PFSK-1 (cell line): ENCODE data around the gene TRIM45.

Experiments used
- FOXP2 ChIP-seq: optimal IDR thresholded peaks from 2 replicates; pipeline ENCODE3; 2011; ENCODE audit warnings: borderline replicate concordance, control low read depth, inconsistent platforms; ENCODE audit not compliant: insufficient read depth; ENCODE audit errors: extremely low read length, extremely low read depth
- POLR2AphosphoS5 ChIP-seq: IDR thresholded peaks from 2 replicates; pipeline ENCODE4 v1.6.1; 2012; ENCODE audit warnings: low read depth, mild to moderate bottlenecking, control low read depth, low read length, moderate library complexity
- REST ChIP-seq, 2 experiments: IDR thresholded peaks; 2 replicates each; pipeline versions ENCODE4 v1.6.1 to v1.8.0; 2011 to 2012; ENCODE audit warnings: low read depth in 2 of 2, low read length in 2 of 2, control low read depth in 1 of 2, inconsistent platforms in 1 of 2, mild to moderate bottlenecking in 1 of 2, moderate library complexity in 1 of 2; ENCODE audit not compliant: insufficient read depth in 1 of 2
- SIN3A ChIP-seq: IDR thresholded peaks from 2 replicates; pipeline ENCODE4 v1.6.1; 2012; ENCODE audit warnings: mild to moderate bottlenecking, low read length, moderate library complexity, borderline replicate concordance; ENCODE audit not compliant: insufficient read depth
- TAF1 ChIP-seq: IDR thresholded peaks from 2 replicates; pipeline ENCODE4 v1.6.1; 2012; ENCODE audit warnings: low read length, control low read depth, borderline replicate concordance; ENCODE audit not compliant: insufficient read depth

GRCh38 chr1:117117697-117118096 lies 3.9 kb downstream of the TRIM45 start:
- TF ChIP-seq POLR2AphosphoS5 = no peak
- TF ChIP-seq SIN3A = no peak
- TF ChIP-seq TAF1 = no peak
- no peak for TF ChIP-seq REST (IDR thresholded peaks at IDR 0.05; ENCODE audit: insufficient read depth in 1 of 2, low read depth in 2 of 2, low read length in 2 of 2)
- no peak for TF ChIP-seq FOXP2
